ENCODE data around the gene CCDC88B.
A peak's percentile ranks its signal among the peaks of the same experiment; 100 is the strongest.

The CCDC88B gene

GRCh38 chr11:64334764-64335735 is 5.0 kb upstream of the CCDC88B start:
- Histone ChIP-seq H3K79me2 (ENCODE audit: control insufficient read depth, insufficient read depth, low read length) (no peaks in the 10 kb centered on the region), H3K79me1 (ENCODE audit: low read length) (no peaks in the 10 kb centered on the region), H2BK15ac (replicated peaks; ENCODE audit: low read depth) (no peak overlapping the region), H2BK120ac (ENCODE audit: low read depth, low read length) (no peak overlapping the region), H3K36me3 (ENCODE audit: control insufficient read depth, insufficient read depth, low read length) (no peaks in the 10 kb centered on the region), H2BK5ac (ENCODE audit: low read length) (no peak overlapping the region), H3K4me1 (ENCODE audit: control insufficient read depth, low read depth, low read length) (peaks cover 2% of the 10 kb centered on the region), H3K27me3 (ENCODE audit: insufficient read depth, low read length, poor library complexity) (no peaks in the 10 kb centered on the region), H4K8ac (ENCODE audit: low read depth, low read length) (no peak overlapping the region), H3K4ac (ENCODE audit: low read depth, low read length) (no peak overlapping the region), H3K4me3 (ENCODE audit: low read length) (no peak overlapping the region), H3K56ac (ENCODE audit: low read length) (no peak overlapping the region), H3K18ac (ENCODE audit: low read length) (no peak overlapping the region), H2AK5ac (ENCODE audit: low read length) (no peak overlapping the region), H3K27ac (ENCODE audit: low read depth, low read length) (no peak overlapping the region), H4K5ac (ENCODE audit: low read length) (no peak overlapping the region), H3K23ac (ENCODE audit: low read length) (no peak overlapping the region), H3K9ac (ENCODE audit: low read length) (no peak overlapping the region), H3K4me2 (ENCODE audit: low read length) (no peak overlapping the region)
- WGBS (ENCODE audit: extremely low coverage, insufficient coverage, low lambda C conversion rate): no CpG with 5 or more reads among the region's 13 CpGs
- DNase-seq: peak; percentile 97

- Histone ChIP-seq H3K4me1 (ENCODE audit: control insufficient read depth, low read depth, low read length) (peaks cover 5% of the 10 kb centered on the region), H3K9ac (ENCODE audit: low read length) (no peak overlapping the region), H3K56ac (ENCODE audit: low read length) (no peak overlapping the region), H4K8ac (ENCODE audit: low read depth, low read length) (no peak overlapping the region), H2BK15ac (replicated peaks; ENCODE audit: low read depth) (no peak overlapping the region), H3K27me3 (ENCODE audit: insufficient read depth, low read length, poor library complexity) (no peaks in the 10 kb centered on the region), H3K18ac (ENCODE audit: low read length) (no peak overlapping the region), H3K4ac (ENCODE audit: low read depth, low read length) (no peak overlapping the region), H3K4me2 (ENCODE audit: low read length) (no peak overlapping the region), H2BK5ac (ENCODE audit: low read length) (no peak overlapping the region), H3K36me3 (ENCODE audit: control insufficient read depth, insufficient read depth, low read length) (no peaks in the 10 kb centered on the region), H2BK120ac (ENCODE audit: low read depth, low read length) (no peak overlapping the region), H4K5ac (ENCODE audit: low read length) (no peak overlapping the region), H3K23ac (ENCODE audit: low read length) (no peak overlapping the region), H2AK5ac (ENCODE audit: low read length) (no peak overlapping the region), H3K79me2 (ENCODE audit: control insufficient read depth, insufficient read depth, low read length) (no peaks in the 10 kb centered on the region), H3K79me1 (ENCODE audit: low read length) (no peaks in the 10 kb centered on the region), H3K27ac (ENCODE audit: low read depth, low read length) (no peak overlapping the region), H3K4me3 (ENCODE audit: low read length) (no peak overlapping the region)
- WGBS (ENCODE audit: extremely low coverage, insufficient coverage, low lambda C conversion rate): no CpG with 5 or more reads among the region's 8 CpGs
- DNase-seq: no peak
These were observed 2.3 kb upstream of the CCDC88B start for GRCh38 chr11:64337538-64338249.

- H2AK5ac ChIP-seq (ENCODE audit: low read length): no peak overlapping the region
- no peak overlapping the region for H3K4me2 ChIP-seq (ENCODE audit: low read length)
- no peak overlapping the region for H2BK120ac ChIP-seq (ENCODE audit: low read depth, low read length)
- no CpG with 5 or more reads among the region's 8 CpGs for WGBS (ENCODE audit: extremely low coverage, insufficient coverage, low lambda C conversion rate)
- no peaks in the 10 kb centered on the region for H3K79me1 ChIP-seq (ENCODE audit: low read length)
- no peak overlapping the region for H3K4me3 ChIP-seq (ENCODE audit: low read length)
- H3K23ac ChIP-seq (ENCODE audit: low read length): no peak overlapping the region
- no peak overlapping the region for H4K8ac ChIP-seq (ENCODE audit: low read depth, low read length)
- H3K18ac ChIP-seq (ENCODE audit: low read length): no peak overlapping the region
- no peak overlapping the region for H3K4ac ChIP-seq (ENCODE audit: low read depth, low read length)
- no peak overlapping the region for H4K5ac ChIP-seq (ENCODE audit: low read length)
- no peaks in the 10 kb centered on the region for H3K27me3 ChIP-seq (ENCODE audit: insufficient read depth, low read length, poor library complexity)
- H3K36me3 ChIP-seq (ENCODE audit: control insufficient read depth, insufficient read depth, low read length): no peaks in the 10 kb centered on the region
- H3K56ac ChIP-seq (ENCODE audit: low read length): no peak overlapping the region
- DNase-seq: no peak
- no peak overlapping the region for H2BK15ac ChIP-seq (replicated peaks; ENCODE audit: low read depth)
- peaks cover 5% of the 10 kb centered on the region for H3K4me1 ChIP-seq (ENCODE audit: control insufficient read depth, low read depth, low read length)
- H2BK5ac ChIP-seq (ENCODE audit: low read length): no peak overlapping the region
- no peak overlapping the region for H3K27ac ChIP-seq (ENCODE audit: low read depth, low read length)
- no peak overlapping the region for H3K9ac ChIP-seq (ENCODE audit: low read length)
- H3K79me2 ChIP-seq (ENCODE audit: control insufficient read depth, insufficient read depth, low read length): no peaks in the 10 kb centered on the region
These were observed 1.3 kb upstream of the CCDC88B start for GRCh38 chr11:64338716-64339115.

- no peak for DNase-seq
These were observed 718 bp upstream of the CCDC88B start for GRCh38 chr11:64339286-64339685.

GRCh38 chr11:64340671-64341335 is 799 bp downstream of the CCDC88B start:
- H3K4ac ChIP-seq (ENCODE audit: low read depth, low read length): no peak overlapping the region
- peak overlapping the region; percentile 88 for H3K56ac ChIP-seq (ENCODE audit: low read length)
- no peak overlapping the region for H3K27ac ChIP-seq (ENCODE audit: low read depth, low read length)
- WGBS (ENCODE audit: extremely low coverage, insufficient coverage, low lambda C conversion rate): no CpG with 5 or more reads among the region's 33 CpGs
- H2BK120ac ChIP-seq (ENCODE audit: low read depth, low read length): no peak overlapping the region
- H3K79me1 ChIP-seq (ENCODE audit: low read length): no peaks in the 10 kb centered on the region
- H3K9ac ChIP-seq (ENCODE audit: low read length): peak overlapping the region; percentile 59
- no peaks in the 10 kb centered on the region for H3K36me3 ChIP-seq (ENCODE audit: control insufficient read depth, insufficient read depth, low read length)
- H2BK15ac ChIP-seq (replicated peaks; ENCODE audit: low read depth): no peak overlapping the region
- peak overlapping the region; percentile 38 for H3K4me3 ChIP-seq (ENCODE audit: low read length)
- H3K4me2 ChIP-seq (ENCODE audit: low read length): peak overlapping the region; percentile 77
- H2BK5ac ChIP-seq (ENCODE audit: low read length): no peak overlapping the region
- no peaks in the 10 kb centered on the region for H3K27me3 ChIP-seq (ENCODE audit: insufficient read depth, low read length, poor library complexity)
- no peaks in the 10 kb centered on the region for H3K79me2 ChIP-seq (ENCODE audit: control insufficient read depth, insufficient read depth, low read length)
- peak; percentile 86 for DNase-seq
- peaks cover 5% of the 10 kb centered on the region for H3K4me1 ChIP-seq (ENCODE audit: control insufficient read depth, low read depth, low read length)
- H2AK5ac ChIP-seq (ENCODE audit: low read length): no peak overlapping the region
- no peak overlapping the region for H4K8ac ChIP-seq (ENCODE audit: low read depth, low read length)
- no peak overlapping the region for H3K18ac ChIP-seq (ENCODE audit: low read length)
- no peak overlapping the region for H3K23ac ChIP-seq (ENCODE audit: low read length)
- H4K5ac ChIP-seq (ENCODE audit: low read length): no peak overlapping the region

More at GRCh38 chr11:64339286-64339685, 718 bp upstream of the CCDC88B start:
- no peaks in the 10 kb centered on the region for H3K36me3 ChIP-seq (ENCODE audit: control insufficient read depth, insufficient read depth, low read length)
- WGBS (ENCODE audit: extremely low coverage, insufficient coverage, low lambda C conversion rate): no CpG with 5 or more reads among the region's 4 CpGs
- no peak overlapping the region for H3K4ac ChIP-seq (ENCODE audit: low read depth, low read length)
- no peak overlapping the region for H3K27ac ChIP-seq (ENCODE audit: low read depth, low read length)
- no peak overlapping the region for H4K5ac ChIP-seq (ENCODE audit: low read length)
- no peak overlapping the region for H3K9ac ChIP-seq (ENCODE audit: low read length)
- no peak overlapping the region for H3K23ac ChIP-seq (ENCODE audit: low read length)
- no peak overlapping the region for H3K4me2 ChIP-seq (ENCODE audit: low read length)
- no peaks in the 10 kb centered on the region for H3K79me1 ChIP-seq (ENCODE audit: low read length)
- H2BK5ac ChIP-seq (ENCODE audit: low read length): no peak overlapping the region
- H2BK15ac ChIP-seq (replicated peaks; ENCODE audit: low read depth): no peak overlapping the region
- no peak overlapping the region for H2AK5ac ChIP-seq (ENCODE audit: low read length)
- H3K56ac ChIP-seq (ENCODE audit: low read length): no peak overlapping the region
- no peaks in the 10 kb centered on the region for H3K79me2 ChIP-seq (ENCODE audit: control insufficient read depth, insufficient read depth, low read length)
- no peak overlapping the region for H4K8ac ChIP-seq (ENCODE audit: low read depth, low read length)
- no peak overlapping the region for H2BK120ac ChIP-seq (ENCODE audit: low read depth, low read length)
- H3K27me3 ChIP-seq (ENCODE audit: insufficient read depth, low read length, poor library complexity): no peaks in the 10 kb centered on the region
- H3K4me1 ChIP-seq (ENCODE audit: control insufficient read depth, low read depth, low read length): peaks cover 5% of the 10 kb centered on the region
- H3K18ac ChIP-seq (ENCODE audit: low read length): no peak overlapping the region
- H3K4me3 ChIP-seq (ENCODE audit: low read length): no peak overlapping the region

Data from mesendoderm (in vitro differentiated cells).